HG02623 (cell line): ENCODE data around the gene RMI2.

Experiments used
- ATAC-seq: cut with Tn5 transposase; IDR thresholded peaks from one replicate; pipeline ENCODE4 v1.9.1; 2021; ENCODE audit warnings: moderate library complexity; ENCODE audit not compliant: unreplicated experiment

RMI2 gene

DNA sequence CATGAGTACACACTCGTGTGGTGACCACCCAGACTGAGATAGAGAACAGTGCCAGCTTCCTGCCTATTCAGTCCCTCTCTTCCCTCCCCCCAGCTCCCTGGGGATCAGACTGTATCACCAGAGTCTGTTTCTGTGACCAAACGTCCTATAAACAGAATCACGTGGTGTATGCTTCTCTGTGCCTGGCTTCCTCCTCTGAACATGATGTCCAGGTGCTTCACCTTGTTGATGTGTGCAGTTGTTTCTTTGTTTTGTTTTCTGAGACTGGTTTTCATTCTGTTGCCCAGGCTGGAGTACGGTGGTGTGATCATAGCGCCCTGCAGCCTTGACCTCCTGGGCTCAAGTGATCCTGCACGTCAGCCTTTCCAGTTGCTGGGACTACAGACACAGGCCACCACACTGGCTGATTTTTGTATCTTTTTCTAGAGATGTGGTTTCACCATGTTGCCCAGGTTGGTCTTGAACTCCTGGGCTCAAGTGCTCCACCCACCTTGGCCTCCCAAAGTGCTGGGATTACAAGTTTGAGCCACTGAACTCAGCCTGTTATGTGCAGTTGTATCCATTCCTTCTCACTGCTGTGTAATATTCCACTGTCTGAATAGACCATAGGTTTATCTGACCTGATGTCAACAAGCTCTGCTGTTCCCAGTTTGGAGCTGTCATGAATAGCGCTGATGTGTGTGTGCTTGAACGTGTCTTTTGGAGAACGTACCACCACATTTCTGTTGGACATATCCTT, 35.2 kb upstream of the RMI2 start:
- no peak for ATAC-seq

DNA sequence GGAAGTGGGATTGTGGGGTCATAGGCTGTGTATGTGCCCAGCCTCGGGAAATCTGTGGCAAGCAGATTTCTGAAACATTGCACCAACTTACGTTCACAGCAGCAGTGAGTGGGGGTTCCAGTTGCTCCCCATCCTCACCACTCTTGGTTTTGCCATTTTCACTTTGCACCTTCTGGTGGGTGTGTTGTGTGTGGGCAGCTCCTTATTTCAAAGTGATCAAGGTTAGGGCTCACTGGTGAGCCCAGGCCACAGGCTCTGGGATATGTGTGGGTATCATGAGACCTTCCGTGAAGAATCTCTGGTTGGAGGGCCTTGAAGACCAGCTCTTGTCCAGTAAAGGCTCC, 34.7 kb upstream of the RMI2 start:
- no peak for ATAC-seq

GRCh38 chr16:11310997-11311561, 34.2 kb upstream of the RMI2 start:
- no peak for ATAC-seq

DNA sequence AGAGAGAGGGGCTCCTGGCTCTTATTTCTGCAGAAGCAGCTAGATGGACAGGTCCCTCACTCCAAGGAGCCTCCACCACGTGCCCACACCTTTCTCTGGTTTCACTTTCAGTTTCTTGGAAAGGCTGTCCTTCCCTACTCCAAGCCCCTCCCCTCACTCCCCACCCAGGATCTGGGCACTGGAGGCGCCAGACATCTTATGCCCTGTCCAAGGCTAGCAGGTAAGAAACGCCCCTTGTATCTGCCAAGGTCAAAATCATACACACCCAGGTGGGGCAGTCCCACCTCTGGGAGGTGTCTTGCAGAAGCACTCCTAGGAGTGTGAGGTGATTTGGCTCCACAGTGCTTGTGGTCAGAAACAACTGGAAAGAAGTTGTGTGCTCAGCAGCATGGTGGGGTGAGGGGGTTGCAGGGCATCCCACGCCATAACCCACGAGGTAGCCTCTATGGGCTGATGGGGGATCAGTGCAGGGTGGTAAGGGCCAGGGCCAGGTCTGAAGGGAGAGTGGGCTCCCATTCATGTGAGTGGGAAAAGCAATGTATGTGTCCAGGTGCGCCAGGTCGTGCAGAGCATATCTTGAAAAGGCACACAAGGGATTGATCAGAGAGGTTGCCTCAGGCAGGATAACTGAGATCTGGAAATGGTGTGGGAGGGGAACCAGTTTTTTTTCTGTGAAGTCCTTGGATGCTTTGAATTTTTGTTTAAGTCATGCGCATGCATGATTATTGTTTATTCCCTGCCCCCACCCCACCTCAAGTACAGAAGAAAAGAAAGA, 32.4 kb upstream of the RMI2 start:
- ATAC-seq = no peak

- ATAC-seq = no peak
Measured at GRCh38 chr16:11313493-11314308, 31.6 kb upstream of the RMI2 start.

DNA sequence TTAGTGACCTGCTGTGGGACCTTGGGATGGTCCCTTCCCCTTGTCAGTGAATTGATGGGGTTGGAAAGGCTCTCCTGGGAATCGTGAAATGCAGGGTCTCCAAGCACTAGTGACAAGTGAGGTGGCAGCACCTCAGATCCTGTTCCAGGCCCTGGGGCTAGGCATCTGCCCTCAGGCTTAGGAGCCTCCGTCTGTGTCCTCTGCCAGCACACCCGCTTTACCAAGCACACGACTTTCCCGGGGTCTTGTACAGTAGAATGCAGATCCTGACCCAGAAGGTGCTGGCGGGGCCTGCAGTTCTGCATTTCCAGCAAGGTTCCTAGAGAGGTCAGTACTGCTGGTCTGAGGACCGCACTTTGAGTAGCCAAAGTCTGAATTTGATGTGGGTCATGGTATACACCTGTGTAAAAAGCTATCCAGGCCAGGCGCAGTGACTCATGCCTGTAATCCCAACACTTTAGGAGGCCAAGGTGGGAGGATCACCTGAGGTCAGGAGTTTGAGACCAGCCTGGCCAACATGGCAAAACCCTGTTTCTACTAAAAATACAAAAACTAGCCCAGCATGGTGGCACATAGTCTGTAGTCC, 30.9 kb upstream of the RMI2 start:
- ATAC-seq = no peak

GRCh38 chr16:11315510-11315909, 29.7 kb upstream of the RMI2 start:
- no peak for ATAC-seq

DNA sequence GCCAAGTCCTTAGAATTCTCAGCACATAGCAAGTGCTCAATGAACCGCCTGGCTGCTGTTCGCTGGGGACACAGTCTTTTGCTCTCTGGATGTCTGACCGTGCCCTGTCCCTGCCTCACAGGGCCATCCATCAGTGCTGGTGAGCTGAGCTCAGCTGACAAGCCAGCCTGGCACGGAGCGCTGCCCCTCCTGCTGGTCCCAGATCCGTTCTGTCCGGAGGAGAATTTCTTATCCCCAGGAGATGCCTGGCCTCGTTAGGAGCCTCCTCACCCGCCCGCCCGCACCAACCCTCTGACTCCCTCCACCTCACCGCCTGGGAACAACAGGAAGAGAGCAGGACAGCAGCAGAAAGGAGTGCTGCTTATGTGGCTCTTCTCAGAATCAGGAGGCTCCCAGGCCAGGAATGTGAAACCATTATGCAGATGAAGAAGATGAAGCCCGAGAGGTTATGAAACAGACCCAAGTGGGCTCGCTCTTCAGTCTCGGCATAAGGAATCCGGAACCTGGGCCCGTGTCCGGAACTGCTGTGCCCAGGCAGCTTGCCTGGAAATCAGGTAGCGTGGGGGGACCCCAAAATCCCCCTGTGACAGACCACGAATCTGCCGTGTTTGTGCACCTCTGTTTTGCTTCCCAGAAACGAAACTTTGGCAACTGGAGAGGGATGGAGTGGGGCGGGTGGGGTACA, 28.8 kb upstream of the RMI2 start:
- ATAC-seq = no peak

DNA sequence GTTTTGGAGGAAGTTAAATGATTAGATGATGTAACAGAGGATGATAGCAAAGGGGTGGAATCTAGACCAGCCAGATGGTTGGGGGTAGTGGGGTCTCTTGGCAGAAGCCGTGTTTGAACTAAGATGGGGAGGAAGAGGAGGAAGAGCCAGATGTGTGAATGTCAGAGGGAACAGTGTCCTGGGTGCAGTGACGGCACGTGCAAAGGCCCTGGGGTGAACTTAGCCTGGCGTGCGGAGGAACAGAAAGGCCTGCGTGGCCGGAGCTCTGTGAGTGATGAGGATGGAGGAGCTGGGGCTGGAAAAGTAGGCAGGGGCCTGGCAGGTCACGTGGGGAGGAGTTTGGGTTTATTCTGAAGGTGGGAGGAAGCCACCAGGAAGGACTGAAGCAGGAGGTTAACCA, 26.4 kb upstream of the RMI2 start:
- ATAC-seq = no peak

GRCh38 chr16:11319529-11320146, 25.6 kb upstream of the RMI2 start:
- no peak for ATAC-seq

- ATAC-seq = no peak
Measured at GRCh38 chr16:11320170-11320569, 25.1 kb upstream of the RMI2 start.

DNA sequence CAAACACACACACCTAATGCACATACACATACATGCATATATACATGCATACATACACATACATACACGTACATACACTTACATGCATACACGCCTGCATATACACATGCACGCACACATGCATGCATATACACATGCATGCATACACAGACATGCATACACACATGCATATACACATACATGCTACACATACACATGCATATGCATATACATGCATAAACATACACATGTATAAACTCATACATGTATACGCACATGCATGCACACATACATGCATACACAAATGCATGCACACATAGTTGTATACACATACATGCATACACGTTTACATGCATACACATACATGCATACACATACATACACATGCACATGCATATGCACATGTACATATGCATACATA, 23.6 kb upstream of the RMI2 start:
- ATAC-seq = no peak

- ATAC-seq = no peak
Measured at GRCh38 chr16:11322823-11323222, 22.4 kb upstream of the RMI2 start.

- no peak for ATAC-seq
Measured at GRCh38 chr16:11323551-11324336, 21.5 kb upstream of the RMI2 start.

DNA sequence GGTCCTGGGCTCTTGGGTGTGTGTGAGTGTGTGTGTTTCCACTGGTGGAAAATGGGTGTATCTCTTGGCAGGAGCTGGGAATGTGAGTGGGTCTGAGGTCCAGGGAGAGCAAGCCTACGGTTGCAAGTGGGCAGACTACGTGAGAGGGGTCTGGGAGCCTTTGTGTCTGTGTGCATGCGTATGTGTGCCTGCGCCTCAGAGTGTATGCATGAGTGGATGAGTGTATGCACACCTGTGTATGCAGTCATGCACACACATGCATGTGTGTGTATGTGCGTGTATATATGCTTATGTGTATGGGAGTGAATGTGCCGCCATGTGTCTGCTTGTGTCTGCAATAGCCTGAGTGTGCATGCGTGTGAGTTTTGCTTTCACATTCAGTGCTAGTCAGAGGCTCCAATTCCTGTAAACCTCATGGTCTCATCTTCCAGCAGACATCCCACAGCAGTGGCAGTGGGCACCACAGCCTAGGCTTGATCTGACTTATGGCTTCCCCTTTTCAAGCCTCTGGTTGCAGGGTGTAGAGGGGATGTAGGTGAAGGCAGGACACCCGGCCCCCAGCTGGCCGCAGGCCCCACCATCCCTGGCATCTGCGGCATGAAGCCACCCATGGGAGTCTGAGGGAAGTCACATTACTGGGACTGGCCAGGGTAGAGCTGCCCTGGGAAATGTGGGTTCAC, 19.7 kb upstream of the RMI2 start:
- ATAC-seq = no peak

- no peak for ATAC-seq
Measured at GRCh38 chr16:11326084-11326736, 19.0 kb upstream of the RMI2 start.

- no peak for ATAC-seq
Measured at GRCh38 chr16:11326737-11327276, 18.5 kb upstream of the RMI2 start.
